Natural killer cell (primary cell): ENCODE measurements around the gene LCN15. TPM values are rescaled to one million over a fixed set of nuclear protein-coding genes. Genes with fewer than 3 reads are reported as not detected.

Source experiments
- ATAC-seq, 3 donors: fragments of 150-1000 bp in 2 of 3; fragments of 200-7000 bp in 1 of 3; cut with Tn5 transposase; 1 replicate in 1 of 3; 2 replicates in 2 of 3; pipeline ENCODE4 v1.10.0; 2021; ENCODE audit warnings: mild to moderate bottlenecking in 2 of 3, moderate library complexity in 2 of 3
- DNase-seq, 2 donors: peaks; one replicate each; pipeline versions ENCODE4 v3.0.0 to v3.0.0-alpha.2; 2013 to 2021; ENCODE audit warnings: mixed read lengths in 1 of 2
- H3K27ac ChIP-seq: one replicate; pipeline ENCODE4 v1.5.1; 2013; ENCODE audit warnings: mild to moderate bottlenecking, low read length
- H3K27me3 ChIP-seq: one replicate; pipeline ENCODE4 v1.6.1; 2013; ENCODE audit warnings: low read length; ENCODE audit not compliant: control insufficient read depth, insufficient read depth
- H3K36me3 ChIP-seq: one replicate; pipeline ENCODE4 v1.6.1; 2013; ENCODE audit warnings: low read length; ENCODE audit not compliant: control insufficient read depth, insufficient read depth
- H3K4me1 ChIP-seq: one replicate; pipeline ENCODE4 v1.6.1; 2013; ENCODE audit warnings: low read length; ENCODE audit not compliant: control insufficient read depth, insufficient read depth
- H3K4me3 ChIP-seq: one replicate; pipeline ENCODE4 v1.5.1; 2013; ENCODE audit warnings: low read length
- H3K9me3 ChIP-seq: one replicate; pipeline ENCODE4 v1.6.1; 2013; ENCODE audit warnings: low read length; ENCODE audit not compliant: control insufficient read depth, insufficient read depth
- H3K27ac Mint-ChIP-seq, 2 donors: one replicate each; pipeline ENCODE4 v1.8.0; 2022; ENCODE audit warnings: mild to moderate bottlenecking in 2 of 2, mixed read lengths in 2 of 2, moderate library complexity in 1 of 2
- H3K27me3 Mint-ChIP-seq, 2 donors: one replicate each; pipeline ENCODE4 v1.8.0; 2022; ENCODE audit warnings: low read depth in 2 of 2, mixed read lengths in 2 of 2
- H3K36me3 Mint-ChIP-seq: one replicate; pipeline ENCODE4 v1.8.0; 2022; ENCODE audit warnings: mixed read lengths
- H3K4me1 Mint-ChIP-seq, 2 donors: one replicate each; pipeline ENCODE4 v1.8.0; 2022; ENCODE audit warnings: mixed read lengths in 2 of 2
- H3K4me3 Mint-ChIP-seq: one replicate; pipeline ENCODE4 v1.8.0; 2022; ENCODE audit warnings: mild to moderate bottlenecking, moderate library complexity, mixed read lengths
- H3K9me3 Mint-ChIP-seq, 2 donors: one replicate each; pipeline ENCODE4 v1.8.0; 2022; ENCODE audit warnings: mixed read lengths in 2 of 2
- WGBS: methylation state at CpG from one replicate; pipeline ENCODE4 v1.1.7; 2013; ENCODE audit warnings: missing lambda C conversion rate; ENCODE audit not compliant: insufficient coverage; 5-methylcytosine and 5-hydroxymethylcytosine counted together
- intact Hi-C: fragments of 100-400 bp; cut with micrococcal nuclease; formaldehyde crosslinking; loops from one replicate; pipeline ENCODE4 v1.14.2; 2022
- total RNA-seq, 4 donors: library from RNA; stranded (reverse); fragments of 120-200 nt in 1 of 4; gene quantifications; one replicate each; pipeline versions ENCODE4 v1.2.3 to v1.2.4, GENCODE V29; 2013 to 2022
- TF ChIP-seq, protein P1 (sequence below): fragments of 200-600 bp; IDR thresholded peaks from one replicate; pipeline ENCODE4 v1.8.0; 2022; ENCODE audit warnings: antibody characterized with exemption

The LCN15 gene
- total RNA-seq, 3 donors from 2014 or later (not counting 1 experiment from before 2014, with no cell fraction given) = not detected

DNA sequence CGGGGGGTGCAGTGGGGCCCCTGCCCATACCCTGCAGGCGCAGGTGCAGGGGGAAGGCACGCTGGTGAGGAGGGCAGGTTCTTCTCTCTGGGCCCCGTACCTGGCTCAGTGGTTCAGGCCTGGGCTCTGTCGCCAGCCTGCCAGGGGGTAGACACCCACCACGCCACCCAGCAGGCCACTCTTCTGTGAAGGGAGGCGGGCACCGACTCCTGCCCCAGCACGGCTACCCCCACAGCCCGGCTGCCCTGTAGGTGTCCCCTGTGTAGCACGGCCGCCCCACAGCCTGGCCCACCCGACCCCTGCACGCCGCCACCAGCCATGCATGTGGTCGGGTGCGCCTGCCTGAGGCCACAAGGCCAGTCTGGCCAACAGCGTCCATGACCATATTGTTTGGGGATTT lies 17.7 kb downstream of the LCN15 start:
- no peak for DNase-seq
- H3K27me3 ChIP-seq = peaks cover 6% of the 10 kb centered on the region
- peaks cover 3% of the 10 kb centered on the region for H3K9me3 ChIP-seq
- TF ChIP-seq, protein P1, sequence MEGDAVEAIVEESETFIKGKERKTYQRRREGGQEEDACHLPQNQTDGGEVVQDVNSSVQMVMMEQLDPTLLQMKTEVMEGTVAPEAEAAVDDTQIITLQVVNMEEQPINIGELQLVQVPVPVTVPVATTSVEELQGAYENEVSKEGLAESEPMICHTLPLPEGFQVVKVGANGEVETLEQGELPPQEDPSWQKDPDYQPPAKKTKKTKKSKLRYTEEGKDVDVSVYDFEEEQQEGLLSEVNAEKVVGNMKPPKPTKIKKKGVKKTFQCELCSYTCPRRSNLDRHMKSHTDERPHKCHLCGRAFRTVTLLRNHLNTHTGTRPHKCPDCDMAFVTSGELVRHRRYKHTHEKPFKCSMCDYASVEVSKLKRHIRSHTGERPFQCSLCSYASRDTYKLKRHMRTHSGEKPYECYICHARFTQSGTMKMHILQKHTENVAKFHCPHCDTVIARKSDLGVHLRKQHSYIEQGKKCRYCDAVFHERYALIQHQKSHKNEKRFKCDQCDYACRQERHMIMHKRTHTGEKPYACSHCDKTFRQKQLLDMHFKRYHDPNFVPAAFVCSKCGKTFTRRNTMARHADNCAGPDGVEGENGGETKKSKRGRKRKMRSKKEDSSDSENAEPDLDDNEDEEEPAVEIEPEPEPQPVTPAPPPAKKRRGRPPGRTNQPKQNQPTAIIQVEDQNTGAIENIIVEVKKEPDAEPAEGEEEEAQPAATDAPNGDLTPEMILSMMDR = no peak
- Mint-ChIP-seq H3K27ac (no peak overlapping the region), H3K36me3 (no peaks in the 10 kb centered on the region), H3K9me3 (no peaks in the 10 kb centered on the region), H3K27me3 (peaks cover 4 to 10% of the 10 kb centered on the region in 2 donors), H3K4me1 (no peaks in the 10 kb centered on the region), H3K4me3 (no peak overlapping the region)
- no peaks in the 10 kb centered on the region for H3K36me3 ChIP-seq
- H3K27ac ChIP-seq = no peak overlapping the region
- WGBS = 89% methylated on average over 18 of the region's 18 CpGs
- intact Hi-C loops = no loop called here
- no peak overlapping the region for H3K4me3 ChIP-seq
- no peak for ATAC-seq
- H3K4me1 ChIP-seq = peaks cover 29% of the 10 kb centered on the region

DNA sequence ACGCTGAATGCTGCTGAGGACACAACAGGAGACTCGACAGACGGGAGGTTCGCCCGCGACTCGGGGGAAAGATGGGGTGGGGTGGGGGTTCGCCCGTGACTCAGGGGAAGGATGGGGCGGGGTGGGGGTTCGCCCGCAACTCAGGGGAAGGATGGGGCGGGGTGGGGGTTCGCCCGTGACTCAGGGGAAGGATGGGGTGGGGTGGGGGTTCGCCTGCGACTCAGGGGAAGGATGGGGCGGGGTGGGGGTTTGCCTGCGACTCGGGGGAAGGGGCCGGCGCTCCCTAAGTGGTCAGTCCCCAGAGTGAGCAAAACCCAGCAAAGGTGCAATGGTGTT lies 18.2 kb downstream of the LCN15 start:
- ATAC-seq = no peak
- Mint-ChIP-seq H3K27ac (no peak overlapping the region), H3K9me3 (no peaks in the 10 kb centered on the region), H3K27me3 (peaks cover 0 to 14% of the 10 kb centered on the region in 2 donors), H3K36me3 (no peaks in the 10 kb centered on the region), H3K4me3 (no peak overlapping the region), H3K4me1 (no peaks in the 10 kb centered on the region)
- TF ChIP-seq, protein P1 = no peak
- 74% methylated on average over 17 of the region's 22 CpGs for WGBS
- H3K36me3 ChIP-seq = no peaks in the 10 kb centered on the region
- H3K9me3 ChIP-seq = no peaks in the 10 kb centered on the region
- DNase-seq = no peak
- intact Hi-C loops = no loop called here
- H3K27ac ChIP-seq = no peak overlapping the region
- H3K27me3 ChIP-seq = peaks cover 8% of the 10 kb centered on the region
- no peak overlapping the region for H3K4me3 ChIP-seq
- H3K4me1 ChIP-seq = peaks cover 34% of the 10 kb centered on the region

- H3K27ac Mint-ChIP-seq = no peak overlapping the region
- Histone ChIP-seq H3K27ac (no peak overlapping the region), H3K36me3 (no peaks in the 10 kb centered on the region), H3K9me3 (no peaks in the 10 kb centered on the region), H3K4me1 (peaks cover 38% of the 10 kb centered on the region), H3K4me3 (no peak overlapping the region), H3K27me3 (peaks cover 11% of the 10 kb centered on the region)
- H3K4me1 Mint-ChIP-seq = no peaks in the 10 kb centered on the region
- WGBS = 95% methylated on average over 23 of the region's 23 CpGs
- DNase-seq = no peak
- TF ChIP-seq, protein P1 = no peak
- H3K36me3 Mint-ChIP-seq = no peaks in the 10 kb centered on the region
- no peak overlapping the region for H3K4me3 Mint-ChIP-seq
- intact Hi-C loops = no loop called here
- no peak for ATAC-seq
- no peaks in the 10 kb centered on the region for H3K9me3 Mint-ChIP-seq
- H3K27me3 Mint-ChIP-seq = peaks cover 0 to 14% of the 10 kb centered on the region in 2 donors
These were observed 18.7 kb downstream of the LCN15 start for GRCh38 chr9:136745389-136746154.

DNA sequence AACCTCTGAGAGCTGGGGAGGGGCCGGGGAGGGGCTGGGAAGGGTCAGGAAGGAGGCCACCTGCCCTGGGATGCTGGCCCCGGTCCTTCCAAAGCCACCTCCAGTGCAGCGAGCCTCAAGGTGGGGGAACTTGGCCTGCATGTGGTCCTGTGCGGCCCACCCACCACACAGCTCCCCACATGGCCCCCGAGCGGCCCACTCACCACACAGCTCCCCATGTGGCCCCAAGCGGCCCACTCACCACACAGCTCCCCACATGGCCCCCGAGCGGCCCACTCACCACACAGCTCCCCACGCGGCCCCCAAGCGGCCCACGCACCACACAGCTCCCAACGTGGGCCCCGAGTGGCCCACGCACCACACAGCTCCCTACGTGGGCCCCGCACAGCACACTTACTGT lies 19.5 kb downstream of the LCN15 start:
- TF ChIP-seq, protein P1 = no peak
- H3K4me1 ChIP-seq = peaks cover 37% of the 10 kb centered on the region
- intact Hi-C loops = no loop called here
- H3K36me3 ChIP-seq = no peaks in the 10 kb centered on the region
- H3K27me3 ChIP-seq = peaks cover 11% of the 10 kb centered on the region
- Mint-ChIP-seq H3K9me3 (no peaks in the 10 kb centered on the region), H3K27ac (no peak overlapping the region), H3K36me3 (no peaks in the 10 kb centered on the region), H3K4me1 (no peaks in the 10 kb centered on the region), H3K27me3 (peaks cover 0 to 10% of the 10 kb centered on the region in 2 donors), H3K4me3 (no peak overlapping the region)
- ATAC-seq (no peak), DNase-seq (no peak)
- no peak overlapping the region for H3K4me3 ChIP-seq
- no peak overlapping the region for H3K27ac ChIP-seq
- H3K9me3 ChIP-seq = no peaks in the 10 kb centered on the region
- WGBS = 66% methylated on average over 18 of the region's 18 CpGs
